CD4-positive, alpha-beta T cell (primary cell): Measurements from ENCODE around the gene DTX1. TPM values are rescaled to one million over a fixed set of nuclear protein-coding genes. Genes with fewer than 3 reads are reported as not detected.

ENCODE experiments used
- ATAC-seq: fragments of 200-7000 bp; cut with Tn5 transposase; one replicate; pipeline ENCODE4 v1.10.0; 2022; ENCODE audit warnings: mild to moderate bottlenecking; ENCODE audit not compliant: poor library complexity
- CTCF ChIA-PET: fragments of 350-600 bp; sonication (Branson Sonifier 250); formaldehyde crosslinking; loops from one replicate; lab custom pipeline; 2021; ENCODE audit warnings: antibody characterized with exemption, inconsistent platforms; lab: Charles Lee
- POLR2A ChIA-PET: fragments of 350-600 bp; sonication (Branson Sonifier 250); formaldehyde crosslinking; loops from one replicate; lab custom pipeline; 2021; ENCODE audit warnings: antibody characterized with exemption, inconsistent platforms; lab: Charles Lee
- DNase-seq, 14 experiments: peaks; one replicate each; pipeline ENCODE4 v3.0.0-alpha.2; 2013 to 2020; ENCODE audit warnings: mixed read lengths in 2 of 14
- H3K27ac ChIP-seq, 2 donors: one replicate each; pipeline versions ENCODE4 v1.5.1 to v1.7.0; 2013; ENCODE audit warnings: low read length in 2 of 2, low read depth in 1 of 2, mild to moderate bottlenecking in 1 of 2
- H3K27me3 ChIP-seq, 2 experiments: 1 replicate in 1 of 2; 2 replicates in 1 of 2; pipeline versions ENCODE4 v1.6.1 to v1.7.0; 2013; ENCODE audit warnings: low read length in 2 of 2, control low read depth in 1 of 2, mild to moderate bottlenecking in 1 of 2, moderate library complexity in 1 of 2; ENCODE audit not compliant: insufficient read depth in 2 of 2, control insufficient read depth in 1 of 2
- H3K36me3 ChIP-seq: one replicate; pipeline ENCODE4 v1.6.1; 2013; ENCODE audit warnings: low read length, control low read depth; ENCODE audit not compliant: insufficient read depth
- H3K4me1 ChIP-seq: one replicate; pipeline ENCODE4 v1.6.1; 2013; ENCODE audit warnings: low read length, control low read depth; ENCODE audit not compliant: insufficient read depth
- H3K4me3 ChIP-seq: one replicate; pipeline ENCODE4 v1.5.1; 2013; ENCODE audit warnings: mild to moderate bottlenecking, low read length, moderate library complexity
- H3K9me3 ChIP-seq, 2 experiments: 1 replicate in 1 of 2; 2 replicates in 1 of 2; pipeline versions ENCODE4 v1.6.1 to v1.7.0; 2013; ENCODE audit warnings: low read length in 2 of 2, mild to moderate bottlenecking in 2 of 2, control low read depth in 1 of 2, moderate library complexity in 1 of 2; ENCODE audit not compliant: control insufficient read depth in 1 of 2, insufficient read depth in 1 of 2
- H3K27ac Mint-ChIP-seq: one replicate; pipeline ENCODE4 v1.8.0; 2020; ENCODE audit warnings: mixed read lengths
- H3K27me3 Mint-ChIP-seq: one replicate; pipeline ENCODE4 v1.8.0; 2021; ENCODE audit warnings: mixed read lengths
- H3K36me3 Mint-ChIP-seq: one replicate; pipeline ENCODE4 v1.8.0; 2021; ENCODE audit warnings: low read depth, mixed read lengths
- H3K4me1 Mint-ChIP-seq: one replicate; pipeline ENCODE4 v1.8.0; 2021; ENCODE audit warnings: low read depth, mixed read lengths
- H3K4me3 Mint-ChIP-seq: one replicate; pipeline ENCODE4 v1.8.0; 2020; ENCODE audit warnings: mild to moderate bottlenecking, mixed read lengths
- H3K9me3 Mint-ChIP-seq: one replicate; pipeline ENCODE4 v1.8.0; 2020; ENCODE audit warnings: mixed read lengths
- intact Hi-C, 2 experiments: fragments of 100-400 bp; cut with DNase I in 1 of 2; cut with micrococcal nuclease in 1 of 2; formaldehyde crosslinking; loops; one replicate each; pipeline versions ENCODE4 v1.15.1 to v1.9.0; 2023 to 2025; cut with DNase I, micrococcal nuclease
- total RNA-seq, 174 experiments: library from RNA in 2 of 174; stranded (reverse) in 2 of 174; gene quantifications; one replicate each; pipeline ENCODE4 v1.2.3 and lab custom pipeline; 2021 to 2026
- TF ChIP-seq, protein P1 (sequence below): fragments of 200-600 bp; IDR thresholded peaks from one replicate; pipeline ENCODE4 v1.8.0; 2022; ENCODE audit warnings: antibody characterized with exemption, mild to moderate bottlenecking

Gene DTX1
- total RNA-seq, 2 experiments from 2014 or later = 14.0 to 14.2 TPM

DNA sequence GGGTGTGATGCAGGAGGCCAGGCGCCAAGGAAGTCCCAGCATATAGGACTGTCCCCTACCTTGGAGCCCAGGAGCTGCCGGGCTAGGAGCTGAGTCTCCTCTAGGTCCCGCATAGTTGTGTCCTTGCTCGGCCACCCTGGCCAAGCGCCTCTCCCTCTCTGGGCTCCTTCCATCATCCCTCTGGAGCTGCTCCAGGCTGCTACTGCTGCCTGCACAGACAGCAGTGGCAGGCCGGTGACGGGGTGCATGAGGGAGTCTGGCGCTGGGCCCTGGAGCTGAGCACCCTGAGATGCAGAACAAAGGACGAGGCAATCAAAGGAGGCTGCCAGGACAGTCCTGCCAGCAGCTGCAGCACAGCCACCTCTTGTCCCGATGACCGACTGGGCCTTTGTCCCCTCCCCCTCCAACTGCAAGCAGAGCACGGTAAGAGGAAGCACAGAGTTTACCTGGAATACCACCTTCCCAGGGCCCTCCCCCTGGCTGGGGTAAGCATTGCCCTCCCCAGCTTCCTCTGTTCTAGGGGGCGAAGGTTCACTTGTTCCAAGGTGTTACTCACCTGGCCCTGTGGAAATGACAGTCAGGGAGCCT lies 10.4 kb downstream of the DTX1 start:
- ATAC-seq = no peak
- H3K36me3 ChIP-seq = peaks cover 2% of the 10 kb centered on the region
- peaks cover 12% of the 10 kb centered on the region for H3K36me3 Mint-ChIP-seq
- DNase-seq = no peak
- peaks cover 64% of the 10 kb centered on the region for H3K4me1 Mint-ChIP-seq
- TF ChIP-seq, protein P1, sequence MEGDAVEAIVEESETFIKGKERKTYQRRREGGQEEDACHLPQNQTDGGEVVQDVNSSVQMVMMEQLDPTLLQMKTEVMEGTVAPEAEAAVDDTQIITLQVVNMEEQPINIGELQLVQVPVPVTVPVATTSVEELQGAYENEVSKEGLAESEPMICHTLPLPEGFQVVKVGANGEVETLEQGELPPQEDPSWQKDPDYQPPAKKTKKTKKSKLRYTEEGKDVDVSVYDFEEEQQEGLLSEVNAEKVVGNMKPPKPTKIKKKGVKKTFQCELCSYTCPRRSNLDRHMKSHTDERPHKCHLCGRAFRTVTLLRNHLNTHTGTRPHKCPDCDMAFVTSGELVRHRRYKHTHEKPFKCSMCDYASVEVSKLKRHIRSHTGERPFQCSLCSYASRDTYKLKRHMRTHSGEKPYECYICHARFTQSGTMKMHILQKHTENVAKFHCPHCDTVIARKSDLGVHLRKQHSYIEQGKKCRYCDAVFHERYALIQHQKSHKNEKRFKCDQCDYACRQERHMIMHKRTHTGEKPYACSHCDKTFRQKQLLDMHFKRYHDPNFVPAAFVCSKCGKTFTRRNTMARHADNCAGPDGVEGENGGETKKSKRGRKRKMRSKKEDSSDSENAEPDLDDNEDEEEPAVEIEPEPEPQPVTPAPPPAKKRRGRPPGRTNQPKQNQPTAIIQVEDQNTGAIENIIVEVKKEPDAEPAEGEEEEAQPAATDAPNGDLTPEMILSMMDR = no peak
- H3K27ac Mint-ChIP-seq = peak overlapping the region; percentile 36
- no peaks in the 10 kb centered on the region for H3K27me3 ChIP-seq
- no peak overlapping the region for H3K27ac ChIP-seq
- intact Hi-C loops = no loop called here
- H3K9me3 ChIP-seq = no peaks in the 10 kb centered on the region
- no peaks in the 10 kb centered on the region for H3K9me3 Mint-ChIP-seq
- no peaks in the 10 kb centered on the region for H3K27me3 Mint-ChIP-seq
- POLR2A ChIA-PET = no interaction called here
- peaks cover 77% of the 10 kb centered on the region for H3K4me1 ChIP-seq
- H3K4me3 ChIP-seq = no peak overlapping the region
- no peak overlapping the region for H3K4me3 Mint-ChIP-seq
- CTCF ChIA-PET = no interaction called here

DNA sequence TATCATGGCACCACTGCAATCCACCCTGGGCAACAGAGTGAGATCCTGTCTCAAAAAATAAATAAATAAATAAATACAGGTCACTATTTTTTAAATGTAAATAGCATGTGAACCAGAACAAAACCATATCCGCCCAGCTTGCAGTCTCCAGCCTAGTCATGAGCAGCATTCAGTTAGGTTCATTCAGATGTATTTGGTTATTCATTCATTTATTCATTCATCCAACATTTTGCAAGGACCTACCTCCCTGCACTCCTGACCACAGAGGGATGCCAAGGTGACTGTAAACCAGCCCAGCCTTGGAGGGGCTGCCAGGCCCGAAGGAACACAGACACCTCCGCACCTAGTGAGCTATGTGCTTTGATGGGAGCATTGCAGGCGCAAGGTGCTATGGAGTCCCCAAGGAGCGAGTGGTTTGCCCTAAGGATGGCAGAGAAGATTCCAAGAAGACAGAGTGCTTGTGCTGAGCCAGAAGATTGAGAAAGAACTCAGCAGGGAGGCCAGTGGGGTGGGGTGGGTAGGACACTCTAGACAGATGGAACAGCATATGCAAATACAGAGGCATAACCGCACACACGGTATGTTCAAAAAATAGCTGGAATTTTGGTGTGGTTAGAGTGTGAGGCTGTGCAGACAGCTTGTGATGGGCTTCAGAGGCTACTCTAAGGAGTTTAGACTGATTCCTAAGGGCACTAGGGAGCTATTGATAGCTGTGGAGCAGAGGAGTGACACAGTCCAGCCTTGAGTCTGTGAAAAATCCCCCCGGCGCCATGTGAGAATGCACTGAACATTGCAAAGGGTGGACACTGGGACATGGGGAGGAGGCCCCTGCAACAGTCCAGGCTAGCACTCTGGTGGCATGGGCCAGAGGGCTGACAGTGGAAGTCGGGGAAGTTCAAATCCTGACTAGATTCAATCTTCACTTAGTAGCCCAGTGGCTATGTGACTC lies 11.7 kb downstream of the DTX1 start:
- Mint-ChIP-seq H3K36me3 (peaks cover 15% of the 10 kb centered on the region), H3K27ac (peak overlapping the region; percentile 55), H3K9me3 (no peaks in the 10 kb centered on the region), H3K4me1 (peaks cover 67% of the 10 kb centered on the region), H3K4me3 (no peak overlapping the region), H3K27me3 (no peaks in the 10 kb centered on the region)
- intact Hi-C loops = no loop called here
- Histone ChIP-seq H3K4me3 (no peak overlapping the region), H3K4me1 (peaks cover 70% of the 10 kb centered on the region), H3K27ac (peak overlapping the region in 1 of 2 donors; percentile 4), H3K36me3 (peaks cover 2% of the 10 kb centered on the region), H3K27me3 (no peaks in the 10 kb centered on the region), H3K9me3 (no peaks in the 10 kb centered on the region)
- ATAC-seq (no peak), DNase-seq (no peak)
- CTCF ChIA-PET = interaction anchor here (1.3 kb wide), 1 partner anchor 19 kb away, joined by 4 read pairs; no protein-coding TSS in a partner anchor
- POLR2A ChIA-PET = no interaction called here
- TF ChIP-seq, protein P1 = no peak

GRCh38 chr12:113069149-113069548 lies 12.6 kb downstream of the DTX1 start:
- Mint-ChIP-seq H3K4me3 (no peak overlapping the region), H3K27ac (peak overlapping the region; percentile 75), H3K27me3 (no peaks in the 10 kb centered on the region), H3K4me1 (peaks cover 73% of the 10 kb centered on the region), H3K36me3 (peaks cover 20% of the 10 kb centered on the region), H3K9me3 (no peaks in the 10 kb centered on the region)
- peaks cover 2% of the 10 kb centered on the region for H3K36me3 ChIP-seq
- POLR2A ChIA-PET = interaction anchor here (1.2 kb wide), 1 partner anchor 8 kb away, joined by 5 read pairs; no protein-coding TSS in a partner anchor
- no peaks in the 10 kb centered on the region for H3K9me3 ChIP-seq
- TF ChIP-seq, protein P1 = no peak
- DNase-seq (no peak), ATAC-seq (no peak)
- H3K27me3 ChIP-seq = no peaks in the 10 kb centered on the region
- no peak overlapping the region for H3K27ac ChIP-seq
- intact Hi-C loops = no loop called here
- H3K4me3 ChIP-seq = no peak overlapping the region
- H3K4me1 ChIP-seq = peaks cover 70% of the 10 kb centered on the region
- CTCF ChIA-PET = interaction anchor here (1.3 kb wide), 1 partner anchor 20 kb away, joined by 4 read pairs; no protein-coding TSS in a partner anchor
